NCI-H1048 (cell line): Measurements from ENCODE around the gene SCLY.

ENCODE experiments used
- DNase-seq: peaks from one replicate; lab custom pipeline; 2025; lab: John Stamatoyannopoulos, UW

Gene SCLY

DNA sequence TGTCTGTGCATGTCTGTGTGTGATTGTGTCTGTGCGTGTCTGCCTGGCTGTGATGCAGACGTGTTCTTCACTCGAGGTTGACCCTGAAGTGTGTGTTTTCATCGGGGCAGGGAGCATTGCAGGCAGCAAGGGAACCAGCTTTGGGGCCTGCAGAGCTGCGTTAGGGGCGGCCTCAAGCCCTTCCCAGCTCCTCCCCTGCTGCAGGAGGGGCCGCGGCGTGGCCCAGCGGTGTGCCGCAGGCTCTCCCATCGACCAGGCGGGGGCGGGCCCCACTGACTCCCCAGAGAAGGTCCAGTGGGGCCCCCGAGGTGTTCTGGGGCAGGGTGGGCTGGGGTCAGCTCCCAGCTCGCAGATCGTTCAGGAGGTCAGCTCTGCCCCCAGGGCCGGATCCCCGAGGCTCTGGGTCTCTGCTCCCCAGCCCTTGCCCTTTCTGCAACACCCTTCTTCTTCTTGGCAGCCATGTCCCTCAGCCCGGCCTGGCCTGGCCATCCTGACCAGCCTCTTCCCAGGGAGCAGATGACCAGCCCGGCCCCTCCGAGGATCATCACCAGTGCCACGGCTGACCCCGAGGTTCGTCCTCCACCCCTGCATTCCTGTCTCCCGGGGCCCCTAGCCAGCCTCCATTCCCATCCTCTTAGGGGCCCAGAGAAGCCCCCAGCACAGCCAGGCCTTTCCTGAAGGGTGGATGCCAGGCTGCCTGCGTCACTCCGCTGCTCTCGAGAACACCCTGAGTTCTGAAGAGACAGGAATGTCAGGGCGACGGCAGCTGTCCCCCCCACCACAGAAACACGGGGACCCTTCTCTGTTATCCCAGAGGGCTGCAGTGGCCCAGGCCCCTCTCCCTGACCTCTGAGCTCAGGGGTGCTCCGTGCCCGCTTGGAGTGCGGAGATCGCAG is 66.6 kb downstream of the SCLY start:
- no peak for DNase-seq

DNA sequence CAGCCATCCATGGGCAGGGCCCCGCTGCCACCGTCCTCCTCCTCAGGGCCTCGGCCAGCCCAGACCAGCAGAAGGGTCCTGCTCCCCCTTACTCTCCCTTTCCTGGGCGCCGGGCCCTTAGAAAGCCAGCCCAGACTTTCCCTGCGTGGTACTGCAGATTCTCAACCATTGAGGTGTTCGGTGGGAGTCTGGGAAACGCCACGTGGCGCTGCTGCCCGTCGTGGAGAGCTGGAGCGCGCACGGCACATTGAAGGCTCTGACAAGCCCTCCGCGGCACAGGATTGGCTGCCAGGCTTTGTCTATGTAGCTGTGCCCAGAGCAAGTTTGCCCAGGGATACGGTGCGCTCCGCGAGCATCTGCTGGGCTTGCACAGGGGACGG is 67.2 kb downstream of the SCLY start:
- DNase-seq = no peak

GRCh38 chr2:238128534-238129001 is 67.8 kb downstream of the SCLY start:
- no peak for DNase-seq

DNA sequence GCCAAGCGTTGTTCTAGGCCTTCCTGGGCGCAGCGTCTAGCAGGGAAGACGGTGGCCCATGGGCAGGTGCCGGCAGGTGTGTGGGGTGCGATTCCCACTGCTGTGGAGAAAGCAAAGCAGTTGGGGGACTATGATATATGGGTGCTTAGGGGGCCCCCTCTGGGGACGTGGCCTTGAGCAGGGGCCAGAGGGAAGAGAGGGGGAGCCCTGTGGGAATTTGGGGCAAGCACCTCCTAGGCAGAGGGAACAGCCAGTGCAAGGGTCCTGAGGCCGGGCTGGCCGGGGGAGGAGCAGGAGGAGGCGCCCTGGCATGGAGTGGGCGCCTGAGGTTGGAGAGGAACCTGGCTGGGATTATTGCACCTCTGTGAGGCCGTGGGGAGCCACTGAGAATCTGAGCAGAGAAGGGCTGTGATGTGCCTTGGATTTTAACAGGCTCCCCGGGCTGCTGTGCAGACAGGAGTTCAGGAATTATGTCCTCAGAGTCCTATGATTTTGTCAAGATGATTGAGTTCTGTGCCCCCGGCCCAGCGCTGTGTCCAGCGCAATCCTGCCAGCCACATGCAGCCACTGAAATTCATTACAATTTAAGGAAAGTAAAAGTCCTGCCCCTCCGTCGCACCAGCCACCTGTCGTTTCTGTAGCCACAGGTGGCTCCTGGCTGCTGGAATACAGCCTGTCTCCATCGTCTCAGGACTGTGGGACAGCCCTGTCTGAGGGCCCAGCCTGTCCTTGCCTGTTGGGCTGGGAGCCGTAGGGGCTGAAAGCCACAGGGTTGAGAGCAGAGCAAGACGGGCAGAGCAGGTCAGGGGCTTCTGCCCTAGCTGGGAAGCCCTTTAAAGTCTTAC is 68.6 kb downstream of the SCLY start:
- no peak for DNase-seq

GRCh38 chr2:238130111-238130695 is 69.4 kb downstream of the SCLY start:
- DNase-seq = no peak

DNA sequence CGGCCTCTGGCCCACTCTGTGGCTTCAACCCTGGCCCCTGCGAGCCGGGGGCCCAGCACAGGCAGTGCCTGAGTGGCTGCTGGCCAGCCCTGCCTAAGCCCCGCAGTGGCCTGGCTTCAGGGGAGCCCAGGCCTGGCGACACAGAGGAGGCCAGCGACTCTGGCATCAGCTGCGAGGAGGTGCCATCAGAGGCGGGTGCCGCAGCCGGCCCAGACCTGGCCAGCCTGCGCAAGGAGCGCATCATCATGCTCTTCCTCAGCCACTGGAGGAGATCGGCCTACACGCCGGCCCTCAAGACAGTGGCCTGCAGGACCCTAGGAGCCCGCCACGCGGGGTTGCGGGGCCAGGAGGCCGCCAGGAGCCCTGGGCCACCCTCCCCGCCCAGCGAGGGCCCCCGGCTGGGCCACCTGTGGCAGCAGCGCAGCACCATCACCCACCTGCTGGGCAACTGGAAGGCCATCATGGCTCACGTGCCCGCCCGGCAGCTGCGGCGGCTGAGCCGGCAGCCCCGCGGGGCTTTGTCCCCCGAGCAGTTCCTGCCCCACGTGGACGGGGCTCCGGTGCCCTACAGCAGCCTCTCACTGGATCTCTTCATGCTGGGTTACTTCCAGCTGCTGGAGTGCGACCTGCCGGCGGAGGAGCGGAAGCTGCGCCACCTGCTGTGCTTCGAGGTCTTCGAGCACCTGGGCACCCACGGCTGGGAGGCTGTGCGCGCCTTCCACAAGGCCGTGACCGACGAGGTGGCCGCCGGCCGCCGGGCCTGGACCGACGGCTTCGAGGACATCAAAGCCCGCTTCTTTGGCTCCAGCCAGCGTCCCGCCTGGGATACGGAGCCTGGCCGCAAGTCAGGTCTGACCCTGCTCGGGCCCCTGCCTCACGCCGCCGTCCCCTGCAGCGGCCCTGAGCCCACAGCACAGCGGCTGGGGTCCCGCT is 70.2 kb downstream of the SCLY start:
- DNase-seq = no peak

DNA sequence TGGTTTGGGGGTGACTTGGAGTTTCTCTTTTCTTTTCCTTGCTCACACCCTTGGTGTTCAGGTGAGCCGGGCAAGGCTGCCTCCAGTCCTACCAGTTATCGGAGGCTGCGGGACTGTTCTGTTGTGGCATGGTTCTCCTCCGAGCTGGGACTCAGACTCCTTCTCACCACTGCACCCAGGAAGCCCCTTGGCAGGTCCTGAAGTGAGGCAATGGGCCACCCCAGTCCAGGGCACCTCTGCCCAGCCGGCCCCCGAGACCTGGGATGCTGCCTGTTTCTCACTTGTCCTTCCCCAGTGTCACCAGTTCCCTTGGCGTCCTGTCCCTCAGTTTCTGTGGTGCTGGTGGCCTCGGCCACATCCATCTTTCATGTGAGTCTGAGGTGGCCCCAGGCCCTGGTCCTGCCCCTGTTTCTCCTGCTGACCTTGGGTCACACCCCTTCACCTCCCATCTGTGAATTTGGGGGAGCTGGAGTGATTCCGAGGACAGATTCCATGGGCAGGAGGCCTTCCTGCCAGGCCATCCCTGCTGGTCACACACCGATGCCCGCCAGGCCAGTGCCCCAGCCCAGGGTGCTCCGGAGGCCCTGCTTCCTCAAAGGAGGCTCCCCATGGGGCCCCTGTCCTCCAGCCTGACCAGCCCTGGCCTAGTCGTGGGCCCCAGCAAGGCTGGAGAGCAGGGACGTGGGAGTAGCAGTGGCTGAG is 71.1 kb downstream of the SCLY start:
- DNase-seq = no peak

GRCh38 chr2:238132463-238133450 is 72.0 kb downstream of the SCLY start:
- no peak for DNase-seq

- DNase-seq = no peak
Observed at GRCh38 chr2:238133499-238134392, 72.9 kb downstream of the SCLY start.

GRCh38 chr2:238134393-238134785 is 73.6 kb downstream of the SCLY start:
- no peak for DNase-seq

GRCh38 chr2:238135601-238136150 is 74.9 kb downstream of the SCLY start:
- no peak for DNase-seq

GRCh38 chr2:238136820-238137537 is 76.2 kb downstream of the SCLY start:
- DNase-seq = no peak

GRCh38 chr2:238137885-238138284 is 77.1 kb downstream of the SCLY start:
- no peak for DNase-seq

- no peak for DNase-seq
Observed at GRCh38 chr2:238138331-238139195, 77.8 kb downstream of the SCLY start, which contains the start of gene KLHL30. TSS of gene KLHL30 (plus strand) at chr2:238138668. CDS start at chr2:238140755, 2,087 bp downstream.

DNA sequence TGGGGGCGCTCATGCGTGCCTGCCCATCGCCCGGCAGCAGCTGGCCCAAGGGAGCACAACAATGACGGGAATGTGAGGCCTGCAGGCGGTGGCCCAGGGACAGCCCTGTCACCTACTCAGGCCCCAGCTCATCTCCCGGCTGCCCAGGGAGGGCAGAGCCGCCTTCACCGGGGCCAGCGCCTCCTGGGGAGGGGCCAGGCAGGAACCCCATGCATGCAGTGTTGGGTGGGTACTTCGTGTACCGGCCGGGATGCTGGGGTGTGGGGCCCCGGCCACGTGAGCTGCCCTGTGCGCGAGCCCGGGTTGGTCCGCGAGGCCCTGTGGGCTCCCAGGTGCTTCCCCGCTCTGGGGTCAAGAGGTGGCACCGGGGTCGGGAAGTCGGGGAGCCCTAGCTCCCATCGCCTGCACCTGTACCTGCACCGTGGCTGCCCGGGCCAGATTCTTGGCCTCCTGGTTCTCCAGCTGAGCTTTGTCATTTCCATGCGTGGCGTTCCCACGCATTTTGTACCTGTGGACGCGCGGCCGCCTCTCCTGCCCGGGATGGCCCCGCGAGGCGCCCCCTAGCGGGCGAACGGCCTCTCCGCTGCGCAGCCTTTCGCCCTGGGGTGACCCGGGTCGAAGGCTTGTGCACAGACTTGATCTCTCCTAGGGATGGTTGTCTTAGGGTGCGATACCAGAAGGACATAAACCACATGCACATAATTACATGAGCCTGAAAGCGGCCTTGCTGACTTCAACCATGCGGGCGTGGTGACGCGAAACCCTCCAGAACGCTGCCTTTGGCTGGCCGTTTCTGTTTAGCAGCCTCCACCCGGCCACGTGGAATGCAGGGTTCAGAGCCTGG is 78.6 kb downstream of the SCLY start:
- DNase-seq = no peak

DNA sequence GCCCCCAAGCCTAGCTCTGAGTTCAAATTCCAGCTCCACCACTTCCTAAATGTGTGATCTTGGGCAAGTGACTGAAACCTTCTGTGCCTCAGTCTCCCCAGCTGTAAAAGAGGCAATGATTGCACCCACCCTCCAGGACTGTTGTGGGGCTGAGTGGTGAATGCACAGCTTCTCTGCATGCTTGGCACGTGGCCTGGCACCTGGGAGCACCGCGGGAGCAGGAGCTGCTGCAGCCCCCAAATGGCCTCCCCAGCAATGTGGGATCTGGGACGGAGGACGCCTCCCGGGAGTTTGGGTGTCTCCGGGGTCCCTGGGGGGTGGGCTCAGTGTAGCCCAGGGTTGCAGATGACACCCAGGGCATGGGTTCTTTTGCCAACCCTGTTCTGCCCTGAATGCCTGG is 79.2 kb downstream of the SCLY start:
- DNase-seq = no peak
